K562 (cell line): ENCODE measurements around the gene PPEF2. TPM values are rescaled to one million over a fixed set of nuclear protein-coding genes. Genes with fewer than 3 reads are reported as not detected.

Experiments used
- BHLHE40 ChIP-seq: IDR thresholded peaks from 2 replicates; pipeline ENCODE4 v1.6.1; 2011; ENCODE audit warnings: low read length, improper control_type of control experiment
- CBX1 ChIP-seq: sonication (generic); IDR thresholded peaks from 2 replicates; pipeline ENCODE4 v1.6.1; 2016; ENCODE audit warnings: antibody characterized with exemption, low read depth, mild to moderate bottlenecking
- HSF4 ChIP-seq: fragments of 250-450 bp; sonication (Bioruptor Pico); IDR thresholded peaks from 2 replicates; pipeline ENCODE4 v2.1.2; 2022; ENCODE audit warnings: mild to moderate bottlenecking, moderate library complexity, borderline replicate concordance
- MEF2A ChIP-seq: IDR thresholded peaks from 2 replicates; pipeline ENCODE4 v1.6.1; 2011; ENCODE audit warnings: low read depth, mild to moderate bottlenecking, low read length, moderate library complexity; ENCODE audit not compliant: control insufficient read depth
- MEF2D ChIP-seq: conservative IDR thresholded peaks from 2 replicates; pipeline ENCODE4 v1.6.1; 2016; ENCODE audit warnings: low read depth, missing genetic modification characterization, missing compliant biosample characterization
- NONO ChIP-seq, 2 experiments: fragments of 200-400 bp in 1 of 2; fragments of 450-650 bp in 1 of 2; formaldehyde crosslinking in 1 of 2; IDR thresholded peaks; 2 replicates each; pipeline ENCODE4 v1.6.1; 2017; ENCODE audit warnings: low read depth in 2 of 2, mild to moderate bottlenecking in 2 of 2, moderate library complexity in 2 of 2, low read length in 1 of 2
- PCBP1 ChIP-seq: fragments of 200-400 bp; formaldehyde crosslinking; IDR thresholded peaks from 2 replicates; pipeline ENCODE4 v1.6.1; 2018; ENCODE audit warnings: mild to moderate bottlenecking, low read depth, low read length; ENCODE audit not compliant: poor library complexity, severe bottlenecking
- PHF20 ChIP-seq: fragments of 450-650 bp; IDR thresholded peaks from 2 replicates; pipeline ENCODE4 v1.6.1; 2018; ENCODE audit not compliant: partially characterized antibody
- PPARD ChIP-seq: fragments of 250-450 bp; sonication (Bioruptor Pico); IDR thresholded peaks from 2 replicates; pipeline ENCODE4 v1.8.0; 2022; ENCODE audit warnings: inconsistent platforms, mild to moderate bottlenecking, moderate library complexity
- RAD21 ChIP-seq, 2 experiments: fragments of 250-450 bp in 1 of 2; fragments of 450-650 bp in 1 of 2; sonication (Bioruptor Pico) in 1 of 2; formaldehyde crosslinking in 1 of 2; IDR thresholded peaks in 1 of 2; conservative IDR thresholded peaks in 1 of 2; 2 replicates each; pipeline versions ENCODE4 v1.4.0 to v1.8.0; 2020 to 2022; ENCODE audit warnings: mild to moderate bottlenecking in 2 of 2, moderate library complexity in 1 of 2
- TCF7 ChIP-seq: sonication (generic); IDR thresholded peaks from 2 replicates; pipeline ENCODE4 v1.6.1; 2016; ENCODE audit warnings: antibody characterized with exemption, borderline replicate concordance
- ZBTB7A ChIP-seq: IDR thresholded peaks from 2 replicates; pipeline ENCODE4 v1.6.1; 2011; ENCODE audit warnings: low read depth, mild to moderate bottlenecking, low read length, moderate library complexity, borderline replicate concordance; ENCODE audit not compliant: control insufficient read depth
- ZC3H11A ChIP-seq: IDR thresholded peaks from 2 replicates; pipeline ENCODE4 v1.6.1; 2012; ENCODE audit warnings: low read depth, low read length, improper control_type of control experiment
- ZNF589 ChIP-seq: fragments of 200-800 bp; sonication (Bioruptor generic); IDR thresholded peaks from 2 replicates; pipeline ENCODE4 v1.6.1; 2016; ENCODE audit warnings: low read depth, missing genetic modification characterization, missing compliant biosample characterization
- ZNF707 ChIP-seq: fragments of 250-450 bp; sonication (Bioruptor Pico); conservative IDR thresholded peaks from 2 replicates; pipeline ENCODE4 v1.8.0; 2022; ENCODE audit warnings: inconsistent platforms, mild to moderate bottlenecking, moderate library complexity
- ZSCAN32 ChIP-seq: fragments of 450-650 bp; formaldehyde crosslinking; IDR thresholded peaks from 2 replicates; pipeline ENCODE4 v1.4.0; 2020; ENCODE audit warnings: mild to moderate bottlenecking, moderate library complexity
- polyA plus RNA-seq, 8 experiments: library from polyadenylated mRNA; depleted of rRNA in 4 of 8; stranded (reverse) in 5 of 8; unstranded in 3 of 8; fragments of >200 nt; fragmentation: Nextera tagmentation in 2 of 8; fragmentation: Illumina TruSeq in 1 of 8; extraction: Ambion mirVana in 2 of 8; extraction: Trizol in 1 of 8; gene quantifications; 2 replicates each; pipeline versions ENCODE4 v1.2.1 to v1.2.3, GENCODE V29; 2011 to 2014; ENCODE audit warnings: inconsistent platforms in 1 of 8, missing spikeins in 1 of 8
- total RNA-seq, 7 experiments: library from RNA; depleted of rRNA in 6 of 7; stranded (reverse); fragments of >200 nt in 6 of 7; fragmentation: Illumina TruSeq in 2 of 7; extraction: Trizol in 2 of 7; gene quantifications; 2 replicates each; pipeline versions ENCODE4 v1.2.1 to v1.2.3, GENCODE V29; 2011 to 2021; ENCODE audit warnings: low replicate concordance in 1 of 7
- TF ChIP-seq, protein P1 (sequence below): fragments of 250-450 bp; sonication (Bioruptor Pico); IDR thresholded peaks from 2 replicates; pipeline ENCODE4 v1.5.0; 2021
- TF ChIP-seq, protein P2 (sequence below): fragments of 250-450 bp; sonication (Bioruptor Pico); IDR thresholded peaks from 2 replicates; pipeline ENCODE4 v1.5.1; 2021; ENCODE audit warnings: mild to moderate bottlenecking
- TF ChIP-seq, protein P3 (sequence below): sonication (generic); formaldehyde crosslinking; IDR thresholded peaks from 2 replicates; pipeline ENCODE4 v1.8.1; 2023; ENCODE audit warnings: mild to moderate bottlenecking, missing genetic modification reagents
- TF ChIP-seq, protein P4 (sequence below): sonication (generic); formaldehyde crosslinking; IDR thresholded peaks from 2 replicates; pipeline ENCODE4 v1.8.0; 2022; ENCODE audit warnings: mild to moderate bottlenecking, missing genetic modification reagents, borderline replicate concordance

The PPEF2 gene
- total and polyA plus RNA-seq, 9 of the 15 experiments (the other 6 are each of a cell fraction or from before 2014, with no cell fraction given): not detected

DNA sequence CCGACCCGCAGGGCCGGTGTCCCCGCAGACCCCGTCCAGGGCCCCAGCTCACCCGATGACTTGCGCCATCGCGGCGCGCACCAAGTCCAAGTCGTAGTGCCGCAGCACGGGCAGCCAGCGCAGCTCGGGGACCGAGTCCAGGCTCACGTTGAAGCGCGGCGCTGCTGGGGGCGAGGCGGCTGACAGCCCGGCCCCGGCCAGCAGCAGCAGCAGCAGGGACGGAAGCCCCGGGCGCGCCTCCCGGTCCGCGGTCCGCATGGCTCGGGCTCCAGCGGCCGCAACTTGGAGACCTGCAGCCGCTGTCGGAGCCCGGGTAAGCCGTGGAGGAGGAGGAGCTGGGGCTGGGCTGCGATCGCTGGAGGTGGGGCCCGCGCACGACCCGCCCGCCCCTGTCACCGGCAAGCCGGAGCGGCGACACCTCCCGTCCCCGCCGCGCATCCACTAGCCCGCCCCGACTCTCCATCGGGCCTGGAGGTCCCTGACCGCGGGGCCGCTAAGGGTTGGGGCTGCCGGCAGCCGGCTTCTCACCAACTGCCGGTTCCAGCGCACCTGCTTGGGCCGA lies 38.5 kb upstream of the PPEF2 start, which contains the start of gene NAAA (continued):
- TF ChIP-seq ZNF707 (CRISPR knock-in tag) (no peak), ZSCAN32 (CRISPR knock-in tag) (no peak), BHLHE40 (no peak), RAD21 (CRISPR knock-in tag; conservative IDR thresholded peaks at IDR 0.05 in 1 of 2, IDR thresholded peaks at IDR 0.05 in 1 of 2) (no peak), NONO (IDR thresholded peaks at IDR 0.05; ENCODE audit: low read depth in 2 of 2, low read length in 1 of 2) (peak; percentile 36 to 41; a peak in 1 of 4 replicates), ZNF589 (CRISPR knock-in tag) (no peak), ZBTB7A (peak; percentile 53; the same call in 1 of the 2 replicates), PCBP1 (no peak), ZC3H11A (no peak), MEF2D (tag) (no peak), PHF20 (no peak), CBX1 (no peak), TCF7 (no peak), HSF4 (no peak), PPARD (CRISPR knock-in tag) (no peak), MEF2A (no peak)
- TF ChIP-seq, protein P1, sequence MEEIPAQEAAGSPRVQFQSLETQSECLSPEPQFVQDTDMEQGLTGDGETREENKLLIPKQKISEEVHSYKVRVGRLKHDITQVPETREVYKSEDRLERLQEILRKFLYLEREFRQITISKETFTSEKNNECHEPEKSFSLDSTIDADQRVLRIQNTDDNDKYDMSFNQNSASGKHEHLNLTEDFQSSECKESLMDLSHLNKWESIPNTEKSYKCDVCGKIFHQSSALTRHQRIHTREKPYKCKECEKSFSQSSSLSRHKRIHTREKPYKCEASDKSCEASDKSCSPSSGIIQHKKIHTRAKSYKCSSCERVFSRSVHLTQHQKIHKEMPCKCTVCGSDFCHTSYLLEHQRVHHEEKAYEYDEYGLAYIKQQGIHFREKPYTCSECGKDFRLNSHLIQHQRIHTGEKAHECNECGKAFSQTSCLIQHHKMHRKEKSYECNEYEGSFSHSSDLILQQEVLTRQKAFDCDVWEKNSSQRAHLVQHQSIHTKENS (CRISPR knock-in tag): no peak
- TF ChIP-seq, protein P2, sequence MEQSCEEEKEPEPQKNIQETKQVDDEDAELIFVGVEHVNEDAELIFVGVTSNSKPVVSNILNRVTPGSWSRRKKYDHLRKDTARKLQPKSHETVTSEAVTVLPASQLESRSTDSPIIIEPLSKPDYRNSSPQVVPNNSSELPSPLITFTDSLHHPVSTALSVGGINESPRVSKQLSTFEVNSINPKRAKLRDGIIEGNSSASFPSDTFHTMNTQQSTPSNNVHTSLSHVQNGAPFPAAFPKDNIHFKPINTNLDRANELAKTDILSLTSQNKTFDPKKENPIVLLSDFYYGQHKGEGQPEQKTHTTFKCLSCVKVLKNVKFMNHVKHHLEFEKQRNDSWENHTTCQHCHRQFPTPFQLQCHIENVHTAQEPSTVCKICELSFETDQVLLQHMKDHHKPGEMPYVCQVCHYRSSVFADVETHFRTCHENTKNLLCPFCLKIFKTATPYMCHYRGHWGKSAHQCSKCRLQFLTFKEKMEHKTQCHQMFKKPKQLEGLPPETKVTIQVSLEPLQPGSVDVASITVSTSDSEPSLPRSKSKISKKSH (CRISPR knock-in tag): no peak
- TF ChIP-seq, protein P3, sequence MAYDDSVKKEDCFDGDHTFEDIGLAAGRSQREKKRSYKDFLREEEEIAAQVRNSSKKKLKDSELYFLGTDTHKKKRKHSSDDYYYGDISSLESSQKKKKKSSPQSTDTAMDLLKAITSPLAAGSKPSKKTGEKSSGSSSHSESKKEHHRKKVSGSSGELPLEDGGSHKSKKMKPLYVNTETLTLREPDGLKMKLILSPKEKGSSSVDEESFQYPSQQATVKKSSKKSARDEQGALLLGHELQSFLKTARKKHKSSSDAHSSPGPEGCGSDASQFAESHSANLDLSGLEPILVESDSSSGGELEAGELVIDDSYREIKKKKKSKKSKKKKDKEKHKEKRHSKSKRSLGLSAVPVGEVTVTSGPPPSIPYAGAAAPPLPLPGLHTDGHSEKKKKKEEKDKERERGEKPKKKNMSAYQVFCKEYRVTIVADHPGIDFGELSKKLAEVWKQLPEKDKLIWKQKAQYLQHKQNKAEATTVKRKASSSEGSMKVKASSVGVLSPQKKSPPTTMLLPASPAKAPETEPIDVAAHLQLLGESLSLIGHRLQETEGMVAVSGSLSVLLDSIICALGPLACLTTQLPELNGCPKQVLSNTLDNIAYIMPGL (CRISPR knock-in tag): no peak
- TF ChIP-seq, protein P4, sequence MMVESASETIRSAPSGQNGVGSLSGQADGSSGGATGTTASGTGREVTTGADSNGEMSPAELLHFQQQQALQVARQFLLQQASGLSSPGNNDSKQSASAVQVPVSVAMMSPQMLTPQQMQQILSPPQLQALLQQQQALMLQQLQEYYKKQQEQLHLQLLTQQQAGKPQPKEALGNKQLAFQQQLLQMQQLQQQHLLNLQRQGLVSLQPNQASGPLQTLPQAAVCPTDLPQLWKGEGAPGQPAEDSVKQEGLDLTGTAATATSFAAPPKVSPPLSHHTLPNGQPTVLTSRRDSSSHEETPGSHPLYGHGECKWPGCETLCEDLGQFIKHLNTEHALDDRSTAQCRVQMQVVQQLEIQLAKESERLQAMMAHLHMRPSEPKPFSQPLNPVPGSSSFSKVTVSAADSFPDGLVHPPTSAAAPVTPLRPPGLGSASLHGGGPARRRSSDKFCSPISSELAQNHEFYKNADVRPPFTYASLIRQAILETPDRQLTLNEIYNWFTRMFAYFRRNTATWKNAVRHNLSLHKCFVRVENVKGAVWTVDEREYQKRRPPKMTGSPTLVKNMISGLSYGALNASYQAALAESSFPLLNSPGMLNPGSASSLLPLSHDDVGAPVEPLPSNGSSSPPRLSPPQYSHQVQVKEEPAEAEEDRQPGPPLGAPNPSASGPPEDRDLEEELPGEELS (CRISPR knock-in tag): 0 out of 2 replicates have a peak, but pooled peaks have one; percentile 24
